Neural progenitor cell (in vitro differentiated cells): ENCODE data around the gene ZNF683.
A peak's percentile ranks its signal among the peaks of the same experiment; 100 is the strongest.

ENCODE experiments used
- EZH2phosphoT487 ChIP-seq: fragments of 200-600 bp; sonication (generic); IDR thresholded peaks from 2 replicates; pipeline ENCODE4 v1.6.1; 2017; ENCODE audit warnings: antibody characterized with exemption
- TF ChIP-seq, protein P1 (sequence below): fragments of 200-600 bp; sonication (generic); IDR thresholded peaks from 2 replicates; pipeline ENCODE4 v1.5.1; 2017; ENCODE audit warnings: antibody characterized with exemption, mild to moderate bottlenecking

DNA sequence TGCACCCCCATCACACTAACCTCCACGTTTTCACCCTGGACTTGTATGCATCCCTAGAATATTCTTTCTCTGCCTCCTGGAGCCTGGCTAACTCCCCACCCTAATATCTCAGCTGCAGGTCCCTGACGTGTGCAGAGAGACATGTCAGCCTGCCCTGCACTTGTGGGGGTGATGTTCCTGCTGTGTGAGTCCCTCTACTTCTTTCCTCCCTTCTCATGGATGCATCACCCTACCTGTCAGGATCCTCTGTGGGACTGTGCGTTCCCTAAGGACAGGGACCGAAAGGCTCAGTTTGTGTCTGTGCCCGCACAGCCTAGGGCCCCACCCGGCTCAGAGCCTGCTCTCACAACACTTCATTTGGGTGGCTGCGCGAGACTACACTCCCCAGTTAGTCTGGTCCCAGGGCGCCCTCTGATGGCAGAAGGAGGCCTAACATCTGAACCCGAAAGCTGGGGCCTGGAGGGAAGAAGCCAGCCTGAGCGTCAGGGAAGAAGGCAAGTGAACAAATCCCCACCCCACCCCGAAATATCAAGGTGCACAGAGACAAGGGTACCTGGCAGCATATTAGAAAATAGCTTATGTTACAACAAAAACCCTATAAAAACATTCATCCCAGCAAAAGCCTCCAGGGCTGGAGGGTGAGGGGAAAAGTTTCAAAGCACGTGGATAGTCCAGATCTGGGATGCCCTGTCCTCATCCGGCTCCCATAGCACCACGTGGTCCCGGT, 51.1 kb downstream of the ZNF683 start:
- TF ChIP-seq, protein P1, sequence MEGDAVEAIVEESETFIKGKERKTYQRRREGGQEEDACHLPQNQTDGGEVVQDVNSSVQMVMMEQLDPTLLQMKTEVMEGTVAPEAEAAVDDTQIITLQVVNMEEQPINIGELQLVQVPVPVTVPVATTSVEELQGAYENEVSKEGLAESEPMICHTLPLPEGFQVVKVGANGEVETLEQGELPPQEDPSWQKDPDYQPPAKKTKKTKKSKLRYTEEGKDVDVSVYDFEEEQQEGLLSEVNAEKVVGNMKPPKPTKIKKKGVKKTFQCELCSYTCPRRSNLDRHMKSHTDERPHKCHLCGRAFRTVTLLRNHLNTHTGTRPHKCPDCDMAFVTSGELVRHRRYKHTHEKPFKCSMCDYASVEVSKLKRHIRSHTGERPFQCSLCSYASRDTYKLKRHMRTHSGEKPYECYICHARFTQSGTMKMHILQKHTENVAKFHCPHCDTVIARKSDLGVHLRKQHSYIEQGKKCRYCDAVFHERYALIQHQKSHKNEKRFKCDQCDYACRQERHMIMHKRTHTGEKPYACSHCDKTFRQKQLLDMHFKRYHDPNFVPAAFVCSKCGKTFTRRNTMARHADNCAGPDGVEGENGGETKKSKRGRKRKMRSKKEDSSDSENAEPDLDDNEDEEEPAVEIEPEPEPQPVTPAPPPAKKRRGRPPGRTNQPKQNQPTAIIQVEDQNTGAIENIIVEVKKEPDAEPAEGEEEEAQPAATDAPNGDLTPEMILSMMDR: peak; percentile 87
- no peak for TF ChIP-seq EZH2phosphoT487
